Keratinocyte (primary cell): ENCODE measurements around the gene TYW1. TPM values are rescaled to one million over a fixed set of nuclear protein-coding genes. Genes with fewer than 3 reads are reported as not detected.

Source experiments
- DNase-seq: peaks from one replicate; pipeline ENCODE4 v3.0.0-alpha.2; 2011; ENCODE audit warnings: low read depth, missing footprints, low spot score
- FAIRE-seq: peaks from 2 replicates; lab custom pipeline; 2011; peaks lifted over from hg19 to GRCh38; lab: Jason Lieb, UNC
- H2AFZ ChIP-seq: 2 replicates; pipeline ENCODE4 v1.6.0; 2012; ENCODE audit warnings: low read length, control low read depth, inconsistent platforms; ENCODE audit not compliant: control insufficient read depth
- H3K27ac ChIP-seq: 2 replicates; pipeline ENCODE4 v1.5.1; 2011; ENCODE audit warnings: low read length; ENCODE audit not compliant: control insufficient read depth, insufficient read depth
- H3K27me3 ChIP-seq: 3 replicates; pipeline ENCODE4 v1.6.0; 2011; ENCODE audit warnings: low read length; ENCODE audit not compliant: control insufficient read depth, insufficient read depth; ENCODE audit errors: extremely low read depth
- H3K36me3 ChIP-seq, 2 experiments: 2 replicates in 1 of 2; 3 replicates in 1 of 2; pipeline ENCODE4 v1.5.1; 2011; ENCODE audit warnings: low read length in 2 of 2, mild to moderate bottlenecking in 1 of 2; ENCODE audit not compliant: control insufficient read depth in 2 of 2, insufficient read depth in 2 of 2; ENCODE audit errors: extremely low read depth in 1 of 2
- H3K4me1 ChIP-seq: 3 replicates; pipeline ENCODE4 v1.5.1; 2011; ENCODE audit warnings: low read length; ENCODE audit not compliant: control insufficient read depth, insufficient read depth; ENCODE audit errors: extremely low read depth
- H3K4me2 ChIP-seq: 3 replicates; pipeline ENCODE4 v1.6.0; 2011; ENCODE audit warnings: low read depth, low read length; ENCODE audit not compliant: control insufficient read depth, insufficient read depth; ENCODE audit errors: extremely low read depth
- H3K4me3 ChIP-seq, 3 experiments: fragments of 200-600 bp in 1 of 3; sonication (generic) in 1 of 3; 2 replicates in 2 of 3; 3 replicates in 1 of 3; pipeline ENCODE4 v1.5.1; 2011 to 2016; ENCODE audit warnings: low read length in 3 of 3, mild to moderate bottlenecking in 3 of 3, control low read depth in 2 of 3, inconsistent platforms in 1 of 3, low read depth in 1 of 3, mixed read lengths in 1 of 3, mixed run types in 1 of 3, moderate library complexity in 1 of 3; ENCODE audit not compliant: control insufficient read depth in 2 of 3, insufficient read depth in 2 of 3; ENCODE audit errors: extremely low read depth in 1 of 3
- H3K79me2 ChIP-seq: 2 replicates; pipeline ENCODE4 v1.6.0; 2012; ENCODE audit warnings: low read length; ENCODE audit not compliant: control insufficient read depth, insufficient read depth
- H3K9ac ChIP-seq: 3 replicates; pipeline ENCODE4 v1.6.0; 2011; ENCODE audit warnings: low read length; ENCODE audit not compliant: control insufficient read depth, insufficient read depth; ENCODE audit errors: extremely low read depth
- H3K9me1 ChIP-seq: 3 replicates; pipeline ENCODE4 v1.6.0; 2011; ENCODE audit warnings: low read length; ENCODE audit not compliant: control insufficient read depth, insufficient read depth; ENCODE audit errors: extremely low read depth
- H3K9me3 ChIP-seq: 2 replicates; pipeline ENCODE4 v1.5.1; 2012; ENCODE audit warnings: low read depth, low read length; ENCODE audit not compliant: control insufficient read depth
- H4K20me1 ChIP-seq: 3 replicates; pipeline ENCODE4 v1.6.0; 2011; ENCODE audit warnings: low read length; ENCODE audit not compliant: control insufficient read depth, insufficient read depth; ENCODE audit errors: extremely low read depth
- EZH2 ChIP-seq: IDR thresholded peaks from one replicate; pipeline ENCODE4 v1.6.1; 2012; ENCODE audit warnings: inconsistent platforms, mild to moderate bottlenecking, low read length, moderate library complexity
- dilution Hi-C: fragments of 300-500 bp; cut with MboI; formaldehyde crosslinking; loops from one replicate; pipeline ENCODE4 v1.7.0; 2020; ENCODE audit warnings: low sequenced_read_pairs; ENCODE audit not compliant: extremely low pct_ligation_motif_present
- polyA plus RNA-seq, 5 experiments: library from polyadenylated mRNA; depleted of rRNA in 3 of 5; stranded (reverse) in 3 of 5; stranded (forward) in 1 of 5; unstranded in 1 of 5; fragments of >200 nt; gene quantifications; 1 replicate in 1 of 5; 2 replicates in 3 of 5; 3 replicates in 1 of 5; pipeline versions ENCODE4 v1.2.1 to v1.2.3, GENCODE V29; 2011 to 2012; ENCODE audit warnings: missing spikeins in 2 of 5, low read depth in 1 of 5, low replicate concordance in 1 of 5
- TF ChIP-seq, protein P1 (sequence below), 3 experiments: IDR thresholded peaks in 1 of 3; conservative IDR thresholded peaks in 1 of 3; optimal IDR thresholded peaks in 1 of 3; 2 replicates in 2 of 3; 3 replicates in 1 of 3; pipeline versions ENCODE3 to v1.5.1; 2011; ENCODE audit warnings: low read length in 3 of 3, mild to moderate bottlenecking in 3 of 3, moderate library complexity in 2 of 3, control low read depth in 1 of 3, inconsistent platforms in 1 of 3; ENCODE audit not compliant: insufficient read depth in 2 of 3; ENCODE audit errors: extremely low read depth in 1 of 3

The TYW1 gene
- polyA plus RNA-seq, 1 donor (not counting 4 experiments of a cell fraction or from before 2014, with no cell fraction given): 16.4 TPM

GRCh38 chr7:66960192-66960591 lies 36.4 kb upstream of the TYW1 start:
- Histone ChIP-seq H3K79me2 (no peaks in the 10 kb centered on the region), H2AFZ (no peak overlapping the region), H3K9me1 (no peaks in the 10 kb centered on the region), H3K27ac (no peak overlapping the region), H3K9me3 (no peaks in the 10 kb centered on the region), H3K4me3 (no peak overlapping the region), H3K4me1 (no peaks in the 10 kb centered on the region), H3K36me3 (peaks cover 15 to 17% of the 10 kb centered on the region in 2 experiments), H3K27me3 (no peaks in the 10 kb centered on the region), H3K4me2 (no peak overlapping the region), H3K9ac (no peak overlapping the region), H4K20me1 (no peaks in the 10 kb centered on the region)
- dilution Hi-C loops: no loop called here
- FAIRE-seq (no peak), DNase-seq (no peak)
- TF ChIP-seq EZH2: no peak
- TF ChIP-seq, protein P1, sequence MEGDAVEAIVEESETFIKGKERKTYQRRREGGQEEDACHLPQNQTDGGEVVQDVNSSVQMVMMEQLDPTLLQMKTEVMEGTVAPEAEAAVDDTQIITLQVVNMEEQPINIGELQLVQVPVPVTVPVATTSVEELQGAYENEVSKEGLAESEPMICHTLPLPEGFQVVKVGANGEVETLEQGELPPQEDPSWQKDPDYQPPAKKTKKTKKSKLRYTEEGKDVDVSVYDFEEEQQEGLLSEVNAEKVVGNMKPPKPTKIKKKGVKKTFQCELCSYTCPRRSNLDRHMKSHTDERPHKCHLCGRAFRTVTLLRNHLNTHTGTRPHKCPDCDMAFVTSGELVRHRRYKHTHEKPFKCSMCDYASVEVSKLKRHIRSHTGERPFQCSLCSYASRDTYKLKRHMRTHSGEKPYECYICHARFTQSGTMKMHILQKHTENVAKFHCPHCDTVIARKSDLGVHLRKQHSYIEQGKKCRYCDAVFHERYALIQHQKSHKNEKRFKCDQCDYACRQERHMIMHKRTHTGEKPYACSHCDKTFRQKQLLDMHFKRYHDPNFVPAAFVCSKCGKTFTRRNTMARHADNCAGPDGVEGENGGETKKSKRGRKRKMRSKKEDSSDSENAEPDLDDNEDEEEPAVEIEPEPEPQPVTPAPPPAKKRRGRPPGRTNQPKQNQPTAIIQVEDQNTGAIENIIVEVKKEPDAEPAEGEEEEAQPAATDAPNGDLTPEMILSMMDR (optimal IDR thresholded peaks at IDR 0.05 in 1 of 3, IDR thresholded peaks at IDR 0.05 in 1 of 3, conservative IDR thresholded peaks at IDR 0.05 in 1 of 3; ENCODE audit: extremely low read depth in 1 of 3, insufficient read depth in 2 of 3, low read length in 3 of 3): no peak

DNA sequence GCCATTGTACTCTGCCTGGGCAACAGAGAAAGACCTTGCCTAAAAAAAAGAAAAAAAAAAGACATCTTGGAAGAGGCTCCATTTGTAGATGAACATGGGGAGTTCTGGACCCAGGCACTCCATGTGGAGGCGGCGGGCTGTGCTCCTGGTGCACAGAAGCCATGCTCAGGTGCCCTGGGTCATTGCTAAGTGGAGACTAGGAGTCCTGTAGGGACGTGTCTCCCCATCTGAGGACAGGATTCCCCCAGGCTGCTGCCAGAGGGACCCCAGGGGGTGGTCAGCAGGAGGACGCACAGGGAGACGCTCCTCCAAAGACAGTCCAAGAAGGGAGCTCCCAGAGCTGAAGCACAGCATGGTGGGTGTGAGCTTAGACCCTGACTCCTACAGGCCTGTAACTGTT lies 35.5 kb upstream of the TYW1 start:
- dilution Hi-C loops: no loop called here
- Histone ChIP-seq H3K36me3 (peaks cover 10 to 11% of the 10 kb centered on the region in 2 experiments), H4K20me1 (no peaks in the 10 kb centered on the region), H3K9me3 (no peaks in the 10 kb centered on the region), H3K9me1 (no peaks in the 10 kb centered on the region), H3K27ac (no peak overlapping the region), H3K27me3 (no peaks in the 10 kb centered on the region), H3K4me1 (no peaks in the 10 kb centered on the region), H3K79me2 (no peaks in the 10 kb centered on the region), H3K4me2 (no peak overlapping the region), H2AFZ (no peak overlapping the region), H3K9ac (no peak overlapping the region), H3K4me3 (no peak overlapping the region)
- FAIRE-seq (no peak), DNase-seq (no peak)
- TF ChIP-seq, protein P1 (optimal IDR thresholded peaks at IDR 0.05 in 1 of 3, IDR thresholded peaks at IDR 0.05 in 1 of 3, conservative IDR thresholded peaks at IDR 0.05 in 1 of 3; ENCODE audit: extremely low read depth in 1 of 3, insufficient read depth in 2 of 3, low read length in 3 of 3): no peak
- TF ChIP-seq EZH2: no peak
